HL-60/S4 treated with phorbol 12-myristate 13-acetate at 8.2 ng/mL for 4 days and 3 days (cell line): Measurements from ENCODE around the gene CLCN6.

Experiments
- in situ Hi-C: fragments of 300-500 bp; cut with MboI; formaldehyde crosslinking; loops from 2 replicates; pipeline ENCODE4 v1.15.0; 2022; ENCODE audit warnings: low sequenced_read_pairs

CLCN6 gene

GRCh38 chr1:11823366-11824137 lies 17.6 kb downstream of the CLCN6 start:
- in situ Hi-C loops: no loop called here

GRCh38 chr1:11825131-11825530 lies 19.1 kb downstream of the CLCN6 start:
- in situ Hi-C loops: loop anchor here (25.0 kb wide), 1 partner anchor 162 kb away; the partner anchor contains the start of gene MFN2

- in situ Hi-C loops: loop anchor here (25.0 kb wide), 1 partner anchor 160 kb away; the partner anchor contains the start of gene MFN2
These were observed 21.0 kb downstream of the CLCN6 start for GRCh38 chr1:11826946-11827345.

- in situ Hi-C loops: loop anchor here (25.0 kb wide), 1 partner anchor 159 kb away; the partner anchor contains the start of gene MFN2
These were observed 22.5 kb downstream of the CLCN6 start for GRCh38 chr1:11828511-11828910.

- in situ Hi-C loops: loop anchor here (25.0 kb wide), 1 partner anchor 155 kb away; the partner anchor contains the start of gene MFN2
These were observed 26.1 kb downstream of the CLCN6 start for GRCh38 chr1:11831945-11832725.

- in situ Hi-C loops: loop anchor here (25.0 kb wide), 1 partner anchor 154 kb away; the partner anchor contains the start of gene MFN2
These were observed 27.5 kb downstream of the CLCN6 start for GRCh38 chr1:11833497-11833896.

GRCh38 chr1:11833900-11834299 lies 27.9 kb downstream of the CLCN6 start:
- in situ Hi-C loops: loop anchor here (25.0 kb wide), 1 partner anchor 153 kb away; the partner anchor contains the start of gene MFN2

- in situ Hi-C loops: loop anchor here (5.0 to 25.0 kb wide), 2 partner anchors 67 to 152 kb away; partner anchors contain the start of gene MFN2
These were observed 29.6 kb downstream of the CLCN6 start for GRCh38 chr1:11835441-11836225.

GRCh38 chr1:11836955-11837766 lies 31.2 kb downstream of the CLCN6 start:
- in situ Hi-C loops: loop anchor here (5.0 to 25.0 kb wide), 2 partner anchors 65 to 150 kb away; partner anchors contain the start of gene MFN2

GRCh38 chr1:11837767-11838348 lies 31.9 kb downstream of the CLCN6 start:
- in situ Hi-C loops: loop anchor here (5.0 to 25.0 kb wide), 2 partner anchors 64 to 149 kb away; partner anchors contain the start of gene MFN2

GRCh38 chr1:11838349-11839272 lies 32.6 kb downstream of the CLCN6 start:
- in situ Hi-C loops: loop anchor here (5.0 to 25.0 kb wide), 2 partner anchors 64 to 149 kb away; partner anchors contain the start of gene MFN2

GRCh38 chr1:11839727-11840705 lies 34.0 kb downstream of the CLCN6 start:
- in situ Hi-C loops: loop anchor here (5.0 to 25.0 kb wide), 2 partner anchors 62 to 147 kb away; partner anchors contain the start of gene MFN2

GRCh38 chr1:11841245-11842153 lies 35.5 kb downstream of the CLCN6 start:
- in situ Hi-C loops: loop anchor here (25.0 kb wide), 1 partner anchor 146 kb away; the partner anchor contains the start of gene MFN2

- in situ Hi-C loops: loop anchor here (25.0 kb wide), 1 partner anchor 145 kb away; the partner anchor contains the start of gene MFN2
These were observed 36.4 kb downstream of the CLCN6 start for GRCh38 chr1:11842154-11843041.
